ENCODE data around the gene PDLIM3.

Gene PDLIM3

GRCh38 chr4:185488650-185489049 lies 46.7 kb downstream of the PDLIM3 start:
- TF ChIP-seq FOXP2 (optimal IDR thresholded peaks at IDR 0.05; ENCODE audit: borderline replicate concordance, extremely low read depth, extremely low read length, insufficient read depth) (no peak), POLR2AphosphoS5 (IDR thresholded peaks at IDR 0.05; ENCODE audit: low read depth, low read length) (no peak), TAF1 (IDR thresholded peaks at IDR 0.05; ENCODE audit: borderline replicate concordance, insufficient read depth, low read length) (no peak), SIN3A (IDR thresholded peaks at IDR 0.05; ENCODE audit: borderline replicate concordance, insufficient read depth, low read length) (no peak)
- TF ChIP-seq, protein P1, sequence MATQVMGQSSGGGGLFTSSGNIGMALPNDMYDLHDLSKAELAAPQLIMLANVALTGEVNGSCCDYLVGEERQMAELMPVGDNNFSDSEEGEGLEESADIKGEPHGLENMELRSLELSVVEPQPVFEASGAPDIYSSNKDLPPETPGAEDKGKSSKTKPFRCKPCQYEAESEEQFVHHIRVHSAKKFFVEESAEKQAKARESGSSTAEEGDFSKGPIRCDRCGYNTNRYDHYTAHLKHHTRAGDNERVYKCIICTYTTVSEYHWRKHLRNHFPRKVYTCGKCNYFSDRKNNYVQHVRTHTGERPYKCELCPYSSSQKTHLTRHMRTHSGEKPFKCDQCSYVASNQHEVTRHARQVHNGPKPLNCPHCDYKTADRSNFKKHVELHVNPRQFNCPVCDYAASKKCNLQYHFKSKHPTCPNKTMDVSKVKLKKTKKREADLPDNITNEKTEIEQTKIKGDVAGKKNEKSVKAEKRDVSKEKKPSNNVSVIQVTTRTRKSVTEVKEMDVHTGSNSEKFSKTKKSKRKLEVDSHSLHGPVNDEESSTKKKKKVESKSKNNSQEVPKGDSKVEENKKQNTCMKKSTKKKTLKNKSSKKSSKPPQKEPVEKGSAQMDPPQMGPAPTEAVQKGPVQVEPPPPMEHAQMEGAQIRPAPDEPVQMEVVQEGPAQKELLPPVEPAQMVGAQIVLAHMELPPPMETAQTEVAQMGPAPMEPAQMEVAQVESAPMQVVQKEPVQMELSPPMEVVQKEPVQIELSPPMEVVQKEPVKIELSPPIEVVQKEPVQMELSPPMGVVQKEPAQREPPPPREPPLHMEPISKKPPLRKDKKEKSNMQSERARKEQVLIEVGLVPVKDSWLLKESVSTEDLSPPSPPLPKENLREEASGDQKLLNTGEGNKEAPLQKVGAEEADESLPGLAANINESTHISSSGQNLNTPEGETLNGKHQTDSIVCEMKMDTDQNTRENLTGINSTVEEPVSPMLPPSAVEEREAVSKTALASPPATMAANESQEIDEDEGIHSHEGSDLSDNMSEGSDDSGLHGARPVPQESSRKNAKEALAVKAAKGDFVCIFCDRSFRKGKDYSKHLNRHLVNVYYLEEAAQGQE (IDR thresholded peaks at IDR 0.05; ENCODE audit: insufficient read depth in 1 of 2, low read depth in 2 of 2, low read length in 2 of 2): no peak

- no peak for TF ChIP-seq SIN3A (IDR thresholded peaks at IDR 0.05; ENCODE audit: borderline replicate concordance, insufficient read depth, low read length)
- TF ChIP-seq POLR2AphosphoS5 (IDR thresholded peaks at IDR 0.05; ENCODE audit: low read depth, low read length): no peak
- TF ChIP-seq TAF1 (IDR thresholded peaks at IDR 0.05; ENCODE audit: borderline replicate concordance, insufficient read depth, low read length): no peak
- TF ChIP-seq, protein P1 (IDR thresholded peaks at IDR 0.05; ENCODE audit: insufficient read depth in 1 of 2, low read depth in 2 of 2, low read length in 2 of 2): no peak
- no peak for TF ChIP-seq FOXP2 (optimal IDR thresholded peaks at IDR 0.05; ENCODE audit: borderline replicate concordance, extremely low read depth, extremely low read length, insufficient read depth)
Observed at GRCh38 chr4:185481401-185481800, 53.9 kb downstream of the PDLIM3 start.

GRCh38 chr4:185480016-185480732 lies 55.1 kb downstream of the PDLIM3 start:
- TF ChIP-seq POLR2AphosphoS5 (IDR thresholded peaks at IDR 0.05; ENCODE audit: low read depth, low read length): no peak

GRCh38 chr4:185479507-185479971 lies 55.8 kb downstream of the PDLIM3 start:
- TF ChIP-seq, protein P1 (IDR thresholded peaks at IDR 0.05; ENCODE audit: insufficient read depth in 1 of 2, low read depth in 2 of 2, low read length in 2 of 2): no peak
- TF ChIP-seq TAF1 (IDR thresholded peaks at IDR 0.05; ENCODE audit: borderline replicate concordance, insufficient read depth, low read length) (no peak), SIN3A (IDR thresholded peaks at IDR 0.05; ENCODE audit: borderline replicate concordance, insufficient read depth, low read length) (no peak), POLR2AphosphoS5 (IDR thresholded peaks at IDR 0.05; ENCODE audit: low read depth, low read length) (no peak), FOXP2 (optimal IDR thresholded peaks at IDR 0.05; ENCODE audit: borderline replicate concordance, extremely low read depth, extremely low read length, insufficient read depth) (no peak)

GRCh38 chr4:185473247-185473646 lies 62.1 kb downstream of the PDLIM3 start:
- TF ChIP-seq POLR2AphosphoS5 (IDR thresholded peaks at IDR 0.05; ENCODE audit: low read depth, low read length): no peak
- no peak for TF ChIP-seq SIN3A (IDR thresholded peaks at IDR 0.05; ENCODE audit: borderline replicate concordance, insufficient read depth, low read length)
- TF ChIP-seq FOXP2 (optimal IDR thresholded peaks at IDR 0.05; ENCODE audit: borderline replicate concordance, extremely low read depth, extremely low read length, insufficient read depth): no peak
- TF ChIP-seq, protein P1 (IDR thresholded peaks at IDR 0.05; ENCODE audit: insufficient read depth in 1 of 2, low read depth in 2 of 2, low read length in 2 of 2): no peak
- TF ChIP-seq TAF1 (IDR thresholded peaks at IDR 0.05; ENCODE audit: borderline replicate concordance, insufficient read depth, low read length): no peak
